ENCODE results near the gene APCDD1. TPM values are rescaled to one million over a fixed set of nuclear protein-coding genes. Genes with fewer than 3 reads are reported as not detected.

Gene APCDD1
- total and polyA plus RNA-seq, 2 of the 13 experiments (the other 11 are each of a cell fraction or from before 2014, with no cell fraction given), result 2.1 to 8.6 TPM

DNA sequence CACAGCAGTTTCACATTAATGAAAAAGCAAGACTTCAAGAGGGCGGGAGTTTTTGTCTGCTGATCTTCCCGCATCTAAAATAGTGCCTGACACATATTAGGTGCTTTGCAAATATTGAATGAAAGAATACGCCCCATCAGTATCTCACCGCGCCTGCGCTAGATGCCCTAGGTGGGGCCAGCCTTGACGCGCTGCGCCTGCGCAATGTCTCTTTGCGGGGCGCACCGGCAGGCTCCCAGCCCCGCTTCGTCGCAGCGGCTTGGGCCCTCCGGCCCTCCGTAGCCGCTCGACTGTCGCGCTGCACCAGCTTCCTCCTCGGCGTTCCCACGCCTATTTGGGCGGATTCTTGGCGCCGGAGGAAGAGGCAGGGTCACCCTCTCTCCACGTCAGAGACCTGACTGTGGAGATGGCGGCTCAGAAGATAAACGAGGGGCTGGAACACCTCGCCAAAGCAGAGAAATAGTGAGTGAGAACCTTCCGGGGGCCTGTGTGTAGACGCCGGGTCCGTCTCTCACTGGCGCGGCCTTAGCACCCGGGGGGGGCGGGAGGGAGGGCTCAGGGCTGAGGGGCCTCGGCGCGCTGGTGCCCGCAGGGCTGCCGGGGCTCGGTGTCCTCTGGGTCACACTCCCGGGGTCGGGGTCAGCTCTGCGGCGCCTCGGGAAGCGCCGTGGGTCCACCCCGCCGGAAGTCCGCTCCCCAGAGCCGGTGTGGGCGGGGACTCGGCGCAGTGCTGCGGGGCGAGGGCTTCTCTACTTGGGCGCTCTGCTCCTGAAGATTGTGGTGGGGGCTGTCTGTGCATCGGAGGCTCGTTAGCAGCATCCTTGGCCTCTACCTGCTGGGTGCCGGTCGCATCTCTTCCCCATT lies 71.5 kb downstream of the APCDD1 start, which contains the start of gene NAPG (continued):
- TF ChIP-seq, protein P1, sequence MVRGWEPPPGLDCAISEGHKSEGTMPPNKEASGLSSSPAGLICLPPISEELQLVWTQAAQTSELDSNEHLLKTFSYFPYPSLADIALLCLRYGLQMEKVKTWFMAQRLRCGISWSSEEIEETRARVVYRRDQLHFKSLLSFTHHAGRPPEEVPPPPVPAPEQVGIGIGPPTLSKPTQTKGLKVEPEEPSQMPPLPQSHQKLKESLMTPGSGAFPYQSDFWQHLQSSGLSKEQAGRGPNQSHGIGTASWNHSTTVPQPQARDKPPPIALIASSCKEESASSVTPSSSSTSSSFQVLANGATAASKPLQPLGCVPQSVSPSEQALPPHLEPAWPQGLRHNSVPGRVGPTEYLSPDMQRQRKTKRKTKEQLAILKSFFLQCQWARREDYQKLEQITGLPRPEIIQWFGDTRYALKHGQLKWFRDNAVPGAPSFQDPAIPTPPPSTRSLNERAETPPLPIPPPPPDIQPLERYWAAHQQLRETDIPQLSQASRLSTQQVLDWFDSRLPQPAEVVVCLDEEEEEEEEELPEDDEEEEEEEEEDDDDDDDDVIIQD (CRISPR knock-in tag; IDR thresholded peaks at IDR 0.05; ENCODE audit: low read depth), result 0 out of 2 replicates have a peak, but pooled peaks have one; percentile 25
- TF ChIP-seq KDM5B (CRISPR knock-in tag; IDR thresholded peaks at IDR 0.05; ENCODE audit: borderline replicate concordance) (peak; percentile 25; the same call in 1 of the 2 replicates), ATF7 (IDR thresholded peaks at IDR 0.05) (no peak), ATF7 (CRISPR knock-in tag; IDR thresholded peaks at IDR 0.05) (no peak; the same call in 1 of the 2 replicates), ZNF747 (CRISPR knock-in tag; IDR thresholded peaks at IDR 0.05; ENCODE audit: borderline replicate concordance) (no peak), SSRP1 (CRISPR knock-in tag; IDR thresholded peaks at IDR 0.05) (no peak), ZMYM3 (CRISPR knock-in tag; IDR thresholded peaks at IDR 0.05) (peak; percentile 28; the same call in 1 of the 2 replicates), TBX2 (CRISPR knock-in tag; IDR thresholded peaks at IDR 0.05; ENCODE audit: borderline replicate concordance) (peak; percentile 56), ZNF616 (CRISPR knock-in tag; IDR thresholded peaks at IDR 0.05; ENCODE audit: low read depth) (no peak), DRAP1 (CRISPR knock-in tag; IDR thresholded peaks at IDR 0.05) (peak; percentile 68), RBFOX2 (IDR thresholded peaks at IDR 0.05; ENCODE audit: low read depth, low read length) (peak; percentile 76), ATF2 (CRISPR knock-in tag; IDR thresholded peaks at IDR 0.05) (peak; percentile 85), RFXAP (CRISPR knock-in tag; IDR thresholded peaks at IDR 0.05; ENCODE audit: borderline replicate concordance) (0 out of 2 replicates have a peak, but pooled peaks have one; percentile 44), HNRNPK (IDR thresholded peaks at IDR 0.05; ENCODE audit: low read depth, low read length, poor library complexity, severe bottlenecking) (no peak), ZNF362 (CRISPR knock-in tag; IDR thresholded peaks at IDR 0.05; ENCODE audit: borderline replicate concordance) (peak; percentile 51; the same call in 1 of the 2 replicates), SMARCE1 (IDR thresholded peaks at IDR 0.05; ENCODE audit: borderline replicate concordance) (no peak), MYC (CRISPR knock-in tag; IDR thresholded peaks at IDR 0.05; ENCODE audit: borderline replicate concordance) (peak; percentile 70; the same call in 1 of the 2 replicates)
- TF ChIP-seq, protein P2, sequence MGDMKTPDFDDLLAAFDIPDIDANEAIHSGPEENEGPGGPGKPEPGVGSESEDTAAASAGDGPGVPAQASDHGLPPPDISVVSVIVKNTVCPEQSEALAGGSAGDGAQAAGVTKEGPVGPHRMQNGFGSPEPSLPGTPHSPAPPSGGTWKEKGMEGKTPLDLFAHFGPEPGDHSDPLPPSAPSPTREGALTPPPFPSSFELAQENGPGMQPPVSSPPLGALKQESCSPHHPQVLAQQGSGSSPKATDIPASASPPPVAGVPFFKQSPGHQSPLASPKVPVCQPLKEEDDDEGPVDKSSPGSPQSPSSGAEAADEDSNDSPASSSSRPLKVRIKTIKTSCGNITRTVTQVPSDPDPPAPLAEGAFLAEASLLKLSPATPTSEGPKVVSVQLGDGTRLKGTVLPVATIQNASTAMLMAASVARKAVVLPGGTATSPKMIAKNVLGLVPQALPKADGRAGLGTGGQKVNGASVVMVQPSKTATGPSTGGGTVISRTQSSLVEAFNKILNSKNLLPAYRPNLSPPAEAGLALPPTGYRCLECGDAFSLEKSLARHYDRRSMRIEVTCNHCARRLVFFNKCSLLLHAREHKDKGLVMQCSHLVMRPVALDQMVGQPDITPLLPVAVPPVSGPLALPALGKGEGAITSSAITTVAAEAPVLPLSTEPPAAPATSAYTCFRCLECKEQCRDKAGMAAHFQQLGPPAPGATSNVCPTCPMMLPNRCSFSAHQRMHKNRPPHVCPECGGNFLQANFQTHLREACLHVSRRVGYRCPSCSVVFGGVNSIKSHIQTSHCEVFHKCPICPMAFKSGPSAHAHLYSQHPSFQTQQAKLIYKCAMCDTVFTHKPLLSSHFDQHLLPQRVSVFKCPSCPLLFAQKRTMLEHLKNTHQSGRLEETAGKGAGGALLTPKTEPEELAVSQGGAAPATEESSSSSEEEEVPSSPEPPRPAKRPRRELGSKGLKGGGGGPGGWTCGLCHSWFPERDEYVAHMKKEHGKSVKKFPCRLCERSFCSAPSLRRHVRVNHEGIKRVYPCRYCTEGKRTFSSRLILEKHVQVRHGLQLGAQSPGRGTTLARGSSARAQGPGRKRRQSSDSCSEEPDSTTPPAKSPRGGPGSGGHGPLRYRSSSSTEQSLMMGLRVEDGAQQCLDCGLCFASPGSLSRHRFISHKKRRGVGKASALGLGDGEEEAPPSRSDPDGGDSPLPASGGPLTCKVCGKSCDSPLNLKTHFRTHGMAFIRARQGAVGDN (CRISPR knock-in tag; IDR thresholded peaks at IDR 0.05), result peak; percentile 88

Data from HepG2 (cell line).